Effector CD8-positive, alpha-beta T cell (primary cell): Measurements from ENCODE around the gene SCGN.

Experiments used
- DNase-seq: peaks from one replicate; lab custom pipeline; 2025; lab: John Stamatoyannopoulos, UW
- total RNA-seq, 4 experiments: gene quantifications; one replicate each; lab custom pipeline; 2026; lab: John Stamatoyannopoulos, UW

Gene SCGN, protein sequence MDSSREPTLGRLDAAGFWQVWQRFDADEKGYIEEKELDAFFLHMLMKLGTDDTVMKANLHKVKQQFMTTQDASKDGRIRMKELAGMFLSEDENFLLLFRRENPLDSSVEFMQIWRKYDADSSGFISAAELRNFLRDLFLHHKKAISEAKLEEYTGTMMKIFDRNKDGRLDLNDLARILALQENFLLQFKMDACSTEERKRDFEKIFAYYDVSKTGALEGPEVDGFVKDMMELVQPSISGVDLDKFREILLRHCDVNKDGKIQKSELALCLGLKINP
- total RNA-seq = 0 to 0.18 (median 0) reads per million in 4 experiments

DNA sequence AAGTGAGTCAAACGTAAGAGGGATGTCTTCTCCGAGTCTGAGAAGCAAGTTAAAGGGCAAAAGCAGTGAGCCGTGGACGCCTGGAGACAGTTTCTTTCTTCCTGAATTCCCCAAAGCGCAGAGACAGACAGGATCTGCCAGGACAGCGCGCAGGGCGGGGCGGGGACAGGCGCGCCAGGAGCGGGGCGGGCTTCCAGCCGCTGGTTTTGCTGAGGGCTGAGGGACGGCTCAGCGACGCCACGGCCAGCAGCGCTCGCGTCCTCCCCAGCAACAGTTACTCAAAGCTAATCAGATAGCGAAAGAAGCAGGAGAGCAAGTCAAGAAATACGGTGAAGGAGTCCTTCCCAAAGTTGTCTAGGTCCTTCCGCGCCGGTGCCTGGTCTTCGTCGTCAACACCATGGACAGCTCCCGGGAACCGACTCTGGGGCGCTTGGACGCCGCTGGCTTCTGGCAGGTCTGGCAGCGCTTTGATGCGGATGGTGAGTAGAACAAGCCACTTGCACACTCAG is at the start of gene SCGN:
SCGN (plus strand) TSS at position 209 of the 509 bp plus-strand sequence; CDS start at position 398, 189 bp downstream.
- DNase-seq = no peak

DNA sequence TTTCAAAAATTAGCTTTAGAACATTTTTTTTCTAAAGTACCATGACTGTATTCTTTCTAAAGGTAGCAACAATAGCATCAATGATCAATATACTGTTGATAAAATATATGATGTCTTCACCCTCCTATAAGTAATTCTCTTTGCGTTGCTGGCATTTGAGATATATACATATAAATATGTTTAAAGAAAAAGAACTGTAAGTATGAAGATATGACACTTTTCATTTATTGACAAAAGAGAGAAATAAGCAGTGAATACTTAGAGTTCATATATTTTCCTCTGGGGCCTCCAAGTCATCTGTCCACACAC is 49.4 kb upstream of the SCGN start:
- DNase-seq = no peak

DNA sequence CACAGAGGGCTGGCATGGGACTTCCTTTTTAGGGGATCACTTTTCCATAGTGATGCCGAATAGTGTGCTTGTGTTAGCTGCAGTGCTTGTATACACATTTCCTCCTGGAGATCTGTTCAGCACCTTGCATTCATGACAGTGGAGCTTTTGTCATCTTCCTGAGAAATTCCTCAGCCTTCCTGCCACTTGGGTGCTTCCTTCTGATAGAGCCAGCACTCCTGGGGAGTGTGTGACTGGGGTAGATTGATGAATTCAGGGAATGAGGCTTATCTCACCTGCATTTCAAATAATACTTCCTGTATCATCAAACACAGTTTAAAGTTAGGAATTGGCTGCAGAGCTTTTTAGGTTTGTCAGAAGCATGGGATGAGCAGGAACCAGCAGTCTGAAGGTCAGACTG is 48.8 kb upstream of the SCGN start:
- DNase-seq = no peak

DNA sequence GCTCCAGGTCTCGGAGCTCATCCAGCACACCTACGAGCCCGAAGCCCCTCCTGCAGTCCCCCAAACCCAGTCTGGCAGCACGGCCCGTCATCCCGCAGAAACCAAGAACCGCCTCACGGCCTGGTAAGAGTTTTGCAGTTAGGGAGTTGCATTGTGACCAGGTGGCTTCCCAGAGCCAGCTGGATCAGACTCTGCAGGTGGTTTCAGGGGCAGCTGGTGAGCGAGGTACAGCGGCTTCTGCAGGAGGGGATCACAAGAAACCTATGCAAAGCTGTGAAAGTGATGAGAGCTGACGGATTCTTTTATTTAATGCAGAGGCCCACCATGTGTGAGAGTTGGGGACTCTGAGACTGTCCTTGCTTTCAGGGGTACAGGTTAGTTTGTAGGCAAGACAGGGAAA is 45.9 kb upstream of the SCGN start:
- DNase-seq = no peak

DNA sequence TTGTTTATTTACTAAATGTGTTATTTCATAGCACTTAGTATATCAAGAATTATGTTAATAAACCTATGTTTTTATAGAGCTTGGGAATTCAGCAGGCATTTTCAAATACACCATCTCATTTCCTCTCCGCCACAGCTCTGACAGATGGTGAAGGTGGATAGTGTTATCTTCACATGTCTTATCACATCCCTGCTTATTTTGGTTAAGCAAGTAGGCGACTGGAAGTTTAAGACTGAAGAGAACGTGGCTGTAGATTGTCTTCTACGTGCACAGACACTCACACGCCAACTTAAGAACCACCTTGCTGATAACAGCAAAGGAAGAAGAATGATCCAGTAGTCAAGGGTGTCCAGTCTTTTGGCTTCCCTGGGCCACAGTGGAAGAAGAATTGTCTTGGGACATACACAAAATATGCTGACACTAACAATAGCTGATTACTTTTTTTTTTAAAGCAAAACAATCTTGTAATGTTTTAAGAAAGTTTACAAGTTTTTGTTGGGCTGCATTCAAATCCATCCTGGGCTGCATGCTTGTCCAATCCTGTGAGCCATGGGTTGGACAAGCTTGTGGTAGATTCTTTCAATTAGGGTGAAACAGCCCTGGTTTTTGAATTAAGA is 43.3 kb upstream of the SCGN start:
- DNase-seq = no peak

DNA sequence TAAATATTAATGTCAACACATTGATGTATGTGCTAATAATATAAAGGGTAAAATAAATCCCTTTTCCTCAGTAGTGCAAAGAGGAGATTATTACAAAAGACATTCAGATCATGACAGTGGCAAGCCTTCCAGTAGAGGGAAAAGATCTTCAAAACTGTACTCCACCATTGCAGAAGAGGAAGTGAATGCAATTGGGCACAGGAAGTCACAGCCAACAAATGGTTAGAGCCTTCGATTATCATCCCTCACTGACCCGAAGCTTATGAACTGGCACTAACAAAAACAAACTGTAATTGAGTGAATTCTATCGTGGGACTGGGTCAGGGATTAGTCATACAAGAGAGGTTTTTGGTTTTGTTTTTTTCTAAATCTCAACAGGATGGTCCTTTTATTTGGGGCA is 39.3 kb upstream of the SCGN start:
- DNase-seq = no peak

DNA sequence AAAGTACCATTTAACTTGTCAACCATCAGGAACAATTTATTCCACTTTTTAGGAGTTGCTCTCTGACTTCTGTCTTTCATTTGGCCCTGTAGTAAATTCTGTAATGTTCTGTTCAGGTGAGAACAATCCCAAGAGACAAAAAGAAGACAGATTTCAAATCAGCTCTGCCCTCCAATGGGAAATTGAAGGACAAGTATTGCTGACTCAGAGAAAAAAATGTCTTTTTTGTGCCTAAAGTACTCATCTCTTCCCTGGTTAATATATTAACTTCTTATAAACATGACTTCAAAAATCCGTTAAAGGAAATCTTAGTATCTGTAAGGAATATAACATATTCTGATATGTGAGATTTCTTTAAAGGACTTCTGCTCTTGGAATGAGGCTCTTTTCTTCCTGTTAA is 38.6 kb upstream of the SCGN start:
- no peak for DNase-seq

DNA sequence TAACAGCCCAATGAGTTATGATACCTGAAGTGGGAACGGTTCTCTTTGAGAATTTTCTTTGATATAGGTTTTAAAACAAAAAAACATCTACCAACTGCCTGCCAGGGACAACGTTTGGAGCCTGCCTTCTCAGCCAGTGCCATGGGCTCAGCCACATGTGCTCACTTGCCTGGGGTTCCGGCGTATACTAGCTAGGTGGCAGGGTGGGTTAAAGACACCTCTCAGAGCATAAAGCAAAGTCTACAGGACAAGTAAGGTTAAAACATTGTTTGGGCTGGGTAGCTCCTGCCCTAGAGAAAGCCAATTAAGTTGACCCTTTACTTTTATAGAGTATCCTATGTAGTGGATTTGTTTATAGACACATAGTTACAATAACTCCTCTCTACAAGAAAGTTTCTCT is 38.0 kb upstream of the SCGN start:
- DNase-seq = no peak

DNA sequence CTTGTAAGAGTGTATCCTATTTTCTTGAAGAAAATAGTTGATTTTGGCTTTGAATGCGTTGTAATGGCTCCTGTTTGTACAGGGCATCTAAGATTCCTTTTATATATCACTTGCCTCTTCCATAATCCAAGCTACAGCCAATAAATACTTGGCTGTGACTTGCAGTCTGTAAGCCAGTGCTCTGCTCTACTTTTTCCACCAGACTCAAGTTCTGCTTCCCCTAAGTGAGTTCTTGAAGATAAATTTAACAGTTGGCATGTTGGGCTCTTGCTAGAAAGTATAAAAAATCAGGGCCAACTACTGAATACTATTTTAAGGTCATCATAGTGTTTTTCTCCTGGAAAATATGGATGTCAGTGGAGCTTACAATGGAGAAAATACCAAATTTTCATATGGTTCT is 36.5 kb upstream of the SCGN start:
- DNase-seq = no peak

DNA sequence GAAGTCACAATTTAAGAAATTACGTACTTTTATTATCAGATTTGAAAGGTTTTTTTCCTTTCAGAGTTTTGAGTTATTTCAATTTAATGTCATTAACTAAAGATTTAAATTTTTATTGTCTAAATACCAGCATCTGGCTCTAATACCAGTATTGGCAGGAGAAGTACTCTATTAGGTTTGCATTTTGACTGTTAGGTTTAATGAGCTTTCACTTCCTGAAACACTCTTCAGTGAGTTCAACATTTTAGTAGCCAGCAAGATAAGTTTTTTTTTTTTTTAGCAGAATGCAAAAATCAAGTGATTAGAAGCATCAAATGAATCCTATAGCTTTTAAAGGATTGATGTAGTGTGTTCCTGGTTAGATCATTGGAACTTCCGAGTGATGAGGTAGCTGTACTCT is 34.0 kb upstream of the SCGN start:
- no peak for DNase-seq

DNA sequence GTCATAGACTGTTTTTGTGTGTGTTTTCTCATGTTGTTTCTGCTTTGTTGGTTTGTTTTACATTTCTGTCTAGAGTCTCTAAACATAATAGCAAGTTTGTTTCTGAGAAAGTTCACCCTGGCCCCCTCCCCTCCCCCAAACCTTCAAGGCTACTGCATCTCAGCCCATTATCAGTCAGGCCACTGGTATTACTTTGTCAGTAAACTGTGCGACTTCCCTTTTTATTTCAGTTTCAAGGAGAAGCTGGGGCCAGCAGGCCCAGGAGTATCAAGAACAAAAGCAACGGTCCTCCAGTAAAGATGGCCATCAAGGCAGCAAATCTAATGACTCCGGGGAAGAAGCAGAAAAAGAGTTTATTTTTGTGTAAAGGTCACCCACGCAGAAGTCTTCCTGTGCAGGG is 32.8 kb upstream of the SCGN start:
- DNase-seq = no peak

DNA sequence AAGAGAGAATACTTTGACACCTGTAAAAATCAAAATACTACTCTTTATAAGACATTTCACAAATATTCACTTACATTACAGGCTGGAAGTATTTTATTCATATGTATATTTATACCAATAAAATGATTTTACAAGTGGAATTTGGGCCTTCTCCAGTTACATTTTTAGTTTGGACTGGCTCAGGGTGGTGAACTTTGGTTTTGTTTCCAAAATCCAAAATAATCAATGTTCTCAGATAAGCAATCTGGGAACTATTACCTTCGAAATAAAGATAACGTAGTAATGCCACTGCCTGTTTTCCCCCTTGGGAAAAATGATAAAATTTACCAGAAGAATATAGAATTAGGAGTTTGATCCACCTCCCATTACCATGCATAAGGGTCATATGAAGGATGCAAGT is 31.6 kb upstream of the SCGN start:
- DNase-seq = no peak

DNA sequence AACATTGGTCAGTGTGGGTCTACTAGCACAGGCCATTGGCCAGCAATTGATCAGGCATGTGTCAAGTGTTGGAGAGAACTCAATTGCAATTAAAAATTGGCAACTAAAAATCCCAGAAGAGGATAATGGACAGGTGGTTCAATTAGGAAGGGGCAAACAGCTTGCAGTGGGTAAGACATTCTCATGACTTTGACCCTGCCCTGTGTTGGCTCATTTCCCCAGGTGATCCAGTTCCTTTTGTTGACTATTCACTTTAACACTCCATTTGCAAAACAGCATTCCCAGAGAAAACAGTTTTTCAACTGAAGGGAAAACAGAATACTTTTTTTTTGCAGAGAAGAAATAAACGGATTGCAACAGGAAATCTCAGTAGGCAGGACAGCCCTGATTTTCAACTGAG is 28.9 kb upstream of the SCGN start:
- DNase-seq = no peak

DNA sequence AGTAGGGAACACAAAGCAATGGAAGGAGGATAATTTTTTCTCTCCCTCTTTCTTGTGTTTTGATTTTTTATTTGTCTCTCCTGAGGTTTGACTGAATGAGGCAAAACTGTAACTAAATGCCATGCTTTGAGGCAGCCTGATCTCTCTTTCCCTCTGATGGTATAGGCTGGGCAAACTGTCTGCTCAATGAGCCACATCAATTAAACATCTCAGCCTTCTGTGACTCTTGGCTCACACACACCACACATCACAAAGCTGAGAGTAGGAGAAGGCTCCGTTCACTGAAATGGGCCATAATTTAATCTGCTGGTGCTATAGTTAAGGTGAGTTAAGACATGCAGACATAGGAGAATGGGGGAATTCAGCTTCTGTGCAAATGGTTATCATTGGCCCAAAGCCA is 28.1 kb upstream of the SCGN start:
- DNase-seq = no peak

DNA sequence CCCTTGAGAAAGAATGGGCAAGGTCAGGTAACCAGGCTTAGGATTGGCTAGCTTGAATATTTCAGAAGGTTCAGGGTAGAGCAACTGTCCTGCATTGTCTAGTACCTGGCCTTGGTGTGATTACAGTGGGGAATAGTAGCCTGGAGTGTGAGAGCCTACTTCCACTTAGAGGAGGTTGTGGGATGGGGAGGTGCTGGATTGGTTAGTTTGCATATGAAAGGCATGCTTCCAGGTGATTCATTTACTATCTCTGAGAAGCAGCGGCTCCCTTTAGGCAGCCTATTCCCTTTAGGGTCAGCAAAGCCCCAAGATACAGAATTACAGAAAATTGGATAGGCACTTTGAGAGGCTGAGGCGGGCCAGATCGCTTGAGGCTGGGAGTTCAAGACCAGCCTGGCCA is 25.0 kb upstream of the SCGN start:
- DNase-seq = no peak

DNA sequence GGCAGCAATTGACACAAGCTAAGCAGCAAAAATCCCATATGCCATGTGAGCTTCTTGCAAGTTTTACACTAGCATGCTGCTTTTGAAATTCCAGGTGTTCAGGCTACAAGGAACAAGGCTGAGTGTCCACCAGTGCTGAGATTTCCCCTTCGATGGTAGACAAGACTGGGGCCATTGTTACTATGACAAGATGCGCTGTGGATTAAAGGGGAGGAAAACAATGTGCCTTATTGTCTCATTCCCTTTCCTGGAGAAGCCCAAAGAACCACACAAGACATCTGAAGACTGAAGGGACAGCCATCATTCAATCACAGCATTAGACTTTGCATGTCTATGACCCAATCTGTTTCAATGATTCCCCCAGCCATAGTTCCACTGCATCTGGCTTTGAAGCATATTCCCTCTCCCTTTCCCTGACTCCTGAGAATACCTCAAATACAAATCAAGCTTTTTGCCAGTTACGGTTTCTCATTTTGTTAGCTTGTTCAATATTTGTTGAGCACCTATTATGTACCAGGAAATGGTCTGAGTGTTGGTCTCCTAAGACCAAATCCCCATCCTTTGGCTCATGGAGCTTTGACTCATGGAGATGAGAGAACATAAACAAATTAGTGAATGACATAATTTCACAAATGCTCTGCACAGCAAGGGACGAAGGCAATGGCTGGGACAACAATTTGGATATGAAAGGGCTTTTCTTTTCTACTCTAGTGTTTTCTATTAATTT is 23.4 kb upstream of the SCGN start:
- no peak for DNase-seq

DNA sequence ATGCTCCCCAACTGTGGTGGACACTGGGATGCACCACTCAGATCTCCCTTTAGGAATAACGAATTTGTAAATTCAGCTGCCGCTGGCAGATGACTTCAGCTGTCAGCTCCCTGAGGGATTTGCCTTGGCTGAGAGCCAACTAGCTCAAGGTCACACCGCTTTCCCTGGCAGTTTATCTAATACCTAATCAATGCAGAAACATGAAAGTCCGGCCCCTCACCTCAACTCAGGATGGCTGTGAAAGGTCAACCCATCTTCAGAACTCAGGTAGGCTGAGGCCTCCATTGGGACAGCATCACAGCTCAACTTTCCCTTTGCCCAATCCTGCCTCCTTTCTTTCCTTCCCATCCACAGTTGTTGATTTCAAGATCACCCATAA is 22.8 kb upstream of the SCGN start:
- no peak for DNase-seq

DNA sequence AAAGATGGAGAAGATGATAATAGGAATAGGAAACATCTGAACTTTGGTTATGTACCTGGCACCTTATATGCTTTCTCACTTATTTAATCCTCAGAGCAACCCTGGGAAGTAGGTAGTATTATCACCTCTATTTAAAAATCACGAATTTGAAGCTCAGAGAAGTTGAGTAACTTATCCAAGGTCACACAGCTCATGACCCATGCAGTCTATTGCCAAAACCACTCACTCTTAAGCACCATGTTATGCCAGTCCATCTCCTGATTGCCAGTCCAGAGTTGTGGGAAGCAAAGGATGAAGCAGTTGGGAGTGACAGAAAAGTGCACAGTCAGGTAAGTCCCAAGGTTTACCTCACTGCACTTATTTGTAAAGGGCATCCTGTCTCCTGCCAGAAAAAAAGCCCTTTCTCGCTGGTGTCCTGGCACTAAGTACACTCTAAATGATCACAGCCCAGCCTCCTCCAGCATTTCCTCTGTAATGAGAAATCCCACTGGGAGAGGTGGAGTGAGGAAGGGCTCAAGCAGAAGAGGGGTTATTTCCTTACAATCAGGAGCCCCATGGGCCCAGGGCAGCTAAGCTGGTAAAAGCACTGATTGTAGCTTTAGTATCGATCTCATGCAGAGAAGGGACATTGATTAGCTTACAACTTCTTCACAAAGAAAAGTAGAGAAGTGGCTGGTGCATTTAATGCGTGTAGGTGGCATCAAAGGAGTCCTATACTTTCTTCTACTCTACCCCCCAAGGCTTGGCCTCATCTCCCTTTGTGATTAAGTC is 21.3 kb upstream of the SCGN start:
- DNase-seq = no peak

DNA sequence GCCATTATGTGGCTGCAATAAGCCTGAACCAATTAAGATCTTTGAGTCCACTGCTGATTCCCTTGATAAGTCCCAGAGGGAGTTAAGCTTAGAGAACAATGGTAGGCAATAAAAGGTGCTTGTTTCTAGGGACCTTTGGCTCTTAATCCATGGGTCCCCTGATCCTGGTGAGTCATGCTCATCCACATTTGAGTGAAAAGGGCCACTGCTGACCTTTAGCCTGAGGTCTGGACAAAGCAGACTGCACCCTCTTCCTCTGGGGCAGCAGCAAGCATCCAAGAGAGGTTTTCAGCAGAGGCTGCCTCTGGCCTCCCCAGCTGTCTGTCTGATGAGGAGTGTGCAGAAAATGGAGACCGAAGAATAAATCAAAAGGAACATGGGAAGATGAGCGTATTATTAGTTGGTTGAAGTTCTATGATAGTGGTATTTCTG is 16.1 kb upstream of the SCGN start:
- no peak for DNase-seq

DNA sequence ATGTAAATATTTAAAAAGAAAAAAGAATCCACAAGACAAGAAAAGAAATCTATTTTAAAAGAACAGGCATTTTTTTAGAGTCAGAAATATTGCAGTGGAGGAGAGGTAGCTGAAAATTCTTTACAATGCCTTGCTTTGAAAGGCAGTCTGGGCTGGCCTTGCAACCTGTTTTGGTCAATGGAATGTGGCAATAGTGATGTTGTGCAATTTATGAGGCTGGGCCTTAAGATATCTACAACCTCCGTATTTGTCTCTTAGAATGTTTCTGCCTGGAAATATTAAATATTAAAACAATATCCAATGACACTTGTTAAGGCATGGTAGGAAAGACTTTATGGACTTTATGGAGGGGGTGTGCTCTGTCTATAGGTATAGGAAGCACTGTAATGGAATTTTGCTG is 14.8 kb upstream of the SCGN start:
- DNase-seq = no peak

DNA sequence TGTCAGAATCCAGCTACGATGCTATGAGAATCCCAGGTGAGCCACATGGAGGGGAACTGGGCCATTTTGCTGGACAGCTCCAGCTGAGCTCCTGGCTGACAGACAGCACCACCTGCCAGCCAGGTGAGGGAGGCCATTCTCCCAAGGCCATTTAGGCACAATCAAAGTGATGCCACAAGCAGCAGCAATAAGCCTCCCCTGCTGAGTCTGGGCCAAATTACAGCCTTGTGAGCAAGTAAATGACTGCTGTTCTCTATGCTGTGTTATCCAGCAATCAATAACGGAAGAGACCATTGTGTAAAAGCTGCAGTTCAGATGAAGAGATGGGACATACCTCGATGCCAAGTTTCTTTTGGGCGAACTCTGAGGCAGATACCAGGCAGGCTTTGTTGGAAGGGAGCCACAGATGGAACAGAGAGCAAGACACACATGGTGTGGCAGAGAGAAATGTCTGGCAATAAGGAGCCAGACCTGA is 14.0 kb upstream of the SCGN start:
- no peak for DNase-seq

DNA sequence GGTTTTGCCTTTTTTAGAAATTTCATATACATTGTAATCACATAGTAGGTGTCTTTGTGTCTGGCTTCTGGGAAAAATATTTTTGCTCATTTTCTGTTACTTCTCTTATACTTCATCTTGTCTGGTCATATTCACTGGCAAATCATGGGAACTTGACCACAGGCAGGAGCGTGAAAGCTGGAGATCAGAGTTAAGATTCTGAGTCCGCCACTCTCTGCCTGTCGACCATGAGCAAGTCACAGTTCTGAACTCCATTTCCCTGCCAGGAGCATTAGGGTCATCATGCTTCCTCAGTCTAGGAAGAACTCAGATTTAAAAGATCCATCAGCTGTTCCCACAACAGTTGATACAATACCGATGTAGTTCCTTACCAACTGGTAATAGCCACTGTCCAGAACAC is 12.4 kb upstream of the SCGN start:
- no peak for DNase-seq
